ENCODE measurements around the gene SMS. TPM values are rescaled to one million over a fixed set of nuclear protein-coding genes. Genes with fewer than 3 reads are reported as not detected.

The SMS gene
- total RNA-seq, 2 experiments from 2014 or later, result 64.9 to 86.3 TPM

DNA sequence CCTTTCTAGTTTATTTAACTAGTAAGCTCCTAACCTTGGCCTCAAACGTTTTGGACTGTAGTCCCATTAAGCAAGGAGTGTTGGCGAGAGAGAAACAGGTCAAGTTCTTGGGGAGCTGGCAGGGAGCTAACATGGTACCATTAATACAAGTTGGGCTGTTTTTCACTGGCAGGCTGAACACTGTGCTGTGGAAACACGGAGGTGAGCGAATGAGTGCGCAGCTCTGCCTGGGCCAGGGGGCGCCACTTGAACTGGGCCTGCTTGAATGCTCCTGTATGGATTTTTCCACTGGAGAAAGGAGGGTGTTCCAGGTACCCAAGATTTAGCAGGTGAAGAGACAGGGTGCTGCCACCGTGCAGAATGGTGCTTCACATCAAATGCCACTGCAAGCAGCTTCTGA, 7.4 kb upstream of the SMS start:
- Histone ChIP-seq H4K20me1 (ENCODE audit: insufficient read depth, low read length) (no peaks in the 10 kb centered on the region), H3K4me2 (ENCODE audit: low read length) (no peak overlapping the region), H3K9me2 (ENCODE audit: insufficient read depth, low read length) (no peaks in the 10 kb centered on the region), H2AFZ (ENCODE audit: low read length) (no peak overlapping the region), H3K36me3 (ENCODE audit: insufficient read depth, low read length) (no peaks in the 10 kb centered on the region), H3K79me2 (ENCODE audit: insufficient read depth, low read depth, low read length) (no peaks in the 10 kb centered on the region), H3K9me3 (ENCODE audit: low read length) (no peaks in the 10 kb centered on the region), H3K4me1 (ENCODE audit: insufficient read depth, low read length, poor library complexity, severe bottlenecking) (no peaks in the 10 kb centered on the region), H3K4me3 (ENCODE audit: low read depth, low read length, poor library complexity, severe bottlenecking) (no peak overlapping the region), H3K27ac (ENCODE audit: low read depth, low read length, poor library complexity, severe bottlenecking) (no peak overlapping the region)
- no TSS peak for BruUV-seq (replicated peaks)
- CTCF ChIA-PET (ENCODE audit: unreplicated experiment), result no interaction called here
- no peak for DNase-seq (ENCODE audit: low spot score)
- TF ChIP-seq EZH2phosphoT487 (IDR thresholded peaks at IDR 0.05; ENCODE audit: borderline replicate concordance, low read depth, low read length), result no peak
- TF ChIP-seq, protein P1, sequence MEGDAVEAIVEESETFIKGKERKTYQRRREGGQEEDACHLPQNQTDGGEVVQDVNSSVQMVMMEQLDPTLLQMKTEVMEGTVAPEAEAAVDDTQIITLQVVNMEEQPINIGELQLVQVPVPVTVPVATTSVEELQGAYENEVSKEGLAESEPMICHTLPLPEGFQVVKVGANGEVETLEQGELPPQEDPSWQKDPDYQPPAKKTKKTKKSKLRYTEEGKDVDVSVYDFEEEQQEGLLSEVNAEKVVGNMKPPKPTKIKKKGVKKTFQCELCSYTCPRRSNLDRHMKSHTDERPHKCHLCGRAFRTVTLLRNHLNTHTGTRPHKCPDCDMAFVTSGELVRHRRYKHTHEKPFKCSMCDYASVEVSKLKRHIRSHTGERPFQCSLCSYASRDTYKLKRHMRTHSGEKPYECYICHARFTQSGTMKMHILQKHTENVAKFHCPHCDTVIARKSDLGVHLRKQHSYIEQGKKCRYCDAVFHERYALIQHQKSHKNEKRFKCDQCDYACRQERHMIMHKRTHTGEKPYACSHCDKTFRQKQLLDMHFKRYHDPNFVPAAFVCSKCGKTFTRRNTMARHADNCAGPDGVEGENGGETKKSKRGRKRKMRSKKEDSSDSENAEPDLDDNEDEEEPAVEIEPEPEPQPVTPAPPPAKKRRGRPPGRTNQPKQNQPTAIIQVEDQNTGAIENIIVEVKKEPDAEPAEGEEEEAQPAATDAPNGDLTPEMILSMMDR (conservative IDR thresholded peaks at IDR 0.05; ENCODE audit: low read length), result peak; percentile 28; the same call in 1 of the 2 replicates
- intact Hi-C loops (cut with micrococcal nuclease; ENCODE audit: unreplicated experiment), result no loop called here
- POLR2A ChIA-PET, result no interaction called here

DNA sequence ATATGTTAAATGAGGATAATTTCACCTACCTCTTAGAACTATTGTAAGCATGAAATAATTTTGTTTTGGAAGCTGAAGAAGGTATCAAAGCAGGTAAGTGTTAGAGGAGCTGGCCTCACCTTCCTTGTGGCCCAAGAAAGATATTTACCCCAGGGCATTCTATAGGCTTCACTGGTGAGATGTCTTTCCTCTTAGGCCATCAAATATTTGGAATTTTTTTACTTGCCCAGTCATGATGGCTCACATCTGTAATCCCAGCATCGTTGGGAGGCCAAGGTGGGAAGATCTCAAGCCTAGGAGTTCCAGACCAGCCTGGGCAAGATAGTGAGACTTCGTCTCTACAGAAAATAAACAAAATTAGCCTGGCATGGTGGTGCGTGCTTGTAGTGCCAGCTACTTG, 6.1 kb upstream of the SMS start:
- TF ChIP-seq EZH2phosphoT487 (IDR thresholded peaks at IDR 0.05; ENCODE audit: borderline replicate concordance, low read depth, low read length), result no peak
- TF ChIP-seq, protein P1 (conservative IDR thresholded peaks at IDR 0.05; ENCODE audit: low read length), result no peak
- Histone ChIP-seq H3K4me1 (ENCODE audit: insufficient read depth, low read length, poor library complexity, severe bottlenecking) (no peaks in the 10 kb centered on the region), H3K27ac (ENCODE audit: low read depth, low read length, poor library complexity, severe bottlenecking) (no peak overlapping the region), H4K20me1 (ENCODE audit: insufficient read depth, low read length) (no peaks in the 10 kb centered on the region), H3K9me2 (ENCODE audit: insufficient read depth, low read length) (no peaks in the 10 kb centered on the region), H3K4me3 (ENCODE audit: low read depth, low read length, poor library complexity, severe bottlenecking) (no peak overlapping the region), H3K9me3 (ENCODE audit: low read length) (no peaks in the 10 kb centered on the region), H3K4me2 (ENCODE audit: low read length) (no peak overlapping the region), H3K36me3 (ENCODE audit: insufficient read depth, low read length) (no peaks in the 10 kb centered on the region), H3K79me2 (ENCODE audit: insufficient read depth, low read depth, low read length) (no peaks in the 10 kb centered on the region), H2AFZ (ENCODE audit: low read length) (no peak overlapping the region)
- BruUV-seq (replicated peaks), result no TSS peak
- no peak for DNase-seq (ENCODE audit: low spot score)
- ChIA-PET CTCF (ENCODE audit: unreplicated experiment) (no interaction called here), POLR2A (interaction anchor here (0.6 kb wide), 1 partner anchor 102 kb away, joined by 5 read pairs; no protein-coding TSS in a partner anchor)
- intact Hi-C loops (cut with micrococcal nuclease; ENCODE audit: unreplicated experiment), result no loop called here

DNA sequence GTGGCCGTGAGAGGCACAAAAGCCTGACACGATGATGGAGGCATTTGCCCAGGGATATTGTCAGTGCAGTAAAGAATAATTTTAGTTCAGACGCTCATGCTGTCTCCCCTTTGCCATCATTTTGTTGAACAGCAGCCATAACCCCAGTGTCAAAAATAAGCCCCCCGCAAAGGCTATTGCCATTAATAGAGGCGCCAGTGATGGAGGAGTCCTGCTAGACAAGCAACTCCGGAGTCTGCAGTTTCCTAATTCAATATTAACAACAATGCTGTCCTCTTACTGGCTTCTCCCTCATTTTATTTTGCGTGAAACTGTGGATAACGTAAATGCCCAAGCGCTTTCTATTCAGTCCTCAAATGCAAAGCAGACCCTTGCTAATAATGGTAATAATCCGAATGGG, 603 bp upstream of the SMS start:
- ChIA-PET POLR2A (interaction anchor here (0.9 kb wide), 1 partner anchor 101 kb away, joined by 5 read pairs; no protein-coding TSS in a partner anchor), CTCF (ENCODE audit: unreplicated experiment) (interaction anchor here (0.7 kb wide), 1 partner anchor 16 kb away, joined by 3 read pairs; no protein-coding TSS in a partner anchor)
- H3K4me1 ChIP-seq (ENCODE audit: insufficient read depth, low read length, poor library complexity, severe bottlenecking), result peaks cover 18% of the 10 kb centered on the region
- H3K27ac ChIP-seq (ENCODE audit: low read depth, low read length, poor library complexity, severe bottlenecking), result peak overlapping the region; percentile 30
- BruUV-seq (replicated peaks), result no TSS peak
- no peaks in the 10 kb centered on the region; the same call in 1 of the 2 replicates for H4K20me1 ChIP-seq (ENCODE audit: insufficient read depth, low read length)
- peaks cover 8% of the 10 kb centered on the region; the same call in 1 of the 2 replicates for H3K36me3 ChIP-seq (ENCODE audit: insufficient read depth, low read length)
- TF ChIP-seq, protein P1 (conservative IDR thresholded peaks at IDR 0.05; ENCODE audit: low read length), result no peak
- TF ChIP-seq EZH2phosphoT487 (IDR thresholded peaks at IDR 0.05; ENCODE audit: borderline replicate concordance, low read depth, low read length), result no peak
- no peaks in the 10 kb centered on the region for H3K9me2 ChIP-seq (ENCODE audit: insufficient read depth, low read length)
- peak overlapping the region; percentile 71 for H3K4me3 ChIP-seq (ENCODE audit: low read depth, low read length, poor library complexity, severe bottlenecking)
- intact Hi-C loops (cut with micrococcal nuclease; ENCODE audit: unreplicated experiment), result no loop called here
- peak overlapping the region; percentile 87; the same call in 1 of the 2 replicates for H2AFZ ChIP-seq (ENCODE audit: low read length)
- peak overlapping the region; percentile 44 for H3K4me2 ChIP-seq (ENCODE audit: low read length)
- no peak for DNase-seq (ENCODE audit: low spot score)
- peaks cover 21% of the 10 kb centered on the region for H3K79me2 ChIP-seq (ENCODE audit: insufficient read depth, low read depth, low read length)
- no peaks in the 10 kb centered on the region for H3K9me3 ChIP-seq (ENCODE audit: low read length)

Data from OCI-LY7 (cell line).